GM12891 (cell line): ENCODE measurements around the gene CEBPG.

Experiments used
- POLR2A ChIP-seq: IDR thresholded peaks from 2 replicates; pipeline ENCODE4 v1.6.1; 2011; ENCODE audit warnings: low read depth, low read length, control low read depth
- POLR2AphosphoS5 ChIP-seq: IDR thresholded peaks from 2 replicates; pipeline ENCODE4 v1.6.1; 2011; ENCODE audit warnings: low read depth, low read length, control low read depth
- SPI1 ChIP-seq: IDR thresholded peaks from 2 replicates; pipeline ENCODE4 v1.6.1; 2011; ENCODE audit warnings: low read depth, low read length, control low read depth

DNA sequence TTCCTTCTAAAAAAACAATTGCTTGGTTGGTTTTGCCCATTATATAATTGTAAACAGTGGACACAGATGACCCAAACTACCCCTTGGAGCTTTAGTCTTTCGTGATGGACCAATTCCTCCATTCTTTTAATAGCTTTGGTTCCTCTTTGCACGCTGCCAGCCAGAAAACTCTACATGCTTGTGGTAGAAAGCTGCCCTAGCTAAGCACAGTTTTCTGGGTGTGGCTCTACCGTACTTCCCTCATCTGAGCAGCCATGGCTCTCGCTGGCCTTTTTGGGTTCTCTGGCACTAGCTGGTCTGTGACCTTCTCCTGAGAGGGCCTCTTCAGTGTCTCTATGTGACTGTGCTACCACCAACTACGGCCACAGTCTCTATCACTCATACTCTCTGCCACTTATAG is 41.3 kb upstream of the CEBPG start:
- TF ChIP-seq POLR2AphosphoS5 (no peak), POLR2A (no peak), SPI1 (no peak)
